Hematopoietic multipotent progenitor cell treated with erythropoietin and hydrocortisone succinate and interleukin-3 and kit ligand, for 15 days (in vitro differentiated cells): ENCODE measurements around the gene SLC16A5.
"Not testable (repeated sequence)": the region's sequence is repeated elsewhere in the genome, so short reads cannot be mapped to it uniquely, and the experiment has no call there.

Experiments used
- DNase-seq: peaks from one replicate; pipeline ENCODE4 v3.0.0-alpha.2; 2015; ENCODE audit warnings: low spot score

The SLC16A5 gene

GRCh38 chr17:75110234-75110937, 22.6 kb downstream of the SLC16A5 start:
- DNase-seq, result peak; percentile 34

DNA sequence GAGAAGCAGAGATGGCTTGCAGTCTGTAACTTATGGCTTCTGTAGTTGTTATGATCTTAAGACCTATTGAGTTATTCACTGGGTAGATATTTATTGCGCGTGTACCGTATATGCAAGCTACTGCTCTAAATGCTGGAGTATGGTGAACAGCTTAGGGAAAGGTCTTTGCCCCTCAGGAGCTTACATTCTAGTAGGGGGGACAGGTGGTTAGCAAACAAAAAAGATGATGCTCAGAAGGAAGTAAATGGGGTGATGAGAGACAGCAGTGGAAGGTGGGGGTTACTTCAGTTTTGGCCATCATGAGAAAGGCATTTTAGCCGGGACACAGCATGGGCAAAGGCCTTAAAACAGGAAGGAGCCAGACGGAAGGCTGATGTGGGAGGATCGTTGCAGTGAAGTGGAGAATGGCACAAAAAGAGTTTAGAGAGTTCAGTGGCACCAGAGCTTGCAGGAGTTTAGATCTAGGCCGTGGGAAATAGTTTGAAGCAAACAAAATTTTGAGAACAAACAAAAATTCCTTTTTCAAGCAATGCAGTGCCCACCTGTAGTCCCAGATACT, 24.1 kb downstream of the SLC16A5 start:
- no peak for DNase-seq

DNA sequence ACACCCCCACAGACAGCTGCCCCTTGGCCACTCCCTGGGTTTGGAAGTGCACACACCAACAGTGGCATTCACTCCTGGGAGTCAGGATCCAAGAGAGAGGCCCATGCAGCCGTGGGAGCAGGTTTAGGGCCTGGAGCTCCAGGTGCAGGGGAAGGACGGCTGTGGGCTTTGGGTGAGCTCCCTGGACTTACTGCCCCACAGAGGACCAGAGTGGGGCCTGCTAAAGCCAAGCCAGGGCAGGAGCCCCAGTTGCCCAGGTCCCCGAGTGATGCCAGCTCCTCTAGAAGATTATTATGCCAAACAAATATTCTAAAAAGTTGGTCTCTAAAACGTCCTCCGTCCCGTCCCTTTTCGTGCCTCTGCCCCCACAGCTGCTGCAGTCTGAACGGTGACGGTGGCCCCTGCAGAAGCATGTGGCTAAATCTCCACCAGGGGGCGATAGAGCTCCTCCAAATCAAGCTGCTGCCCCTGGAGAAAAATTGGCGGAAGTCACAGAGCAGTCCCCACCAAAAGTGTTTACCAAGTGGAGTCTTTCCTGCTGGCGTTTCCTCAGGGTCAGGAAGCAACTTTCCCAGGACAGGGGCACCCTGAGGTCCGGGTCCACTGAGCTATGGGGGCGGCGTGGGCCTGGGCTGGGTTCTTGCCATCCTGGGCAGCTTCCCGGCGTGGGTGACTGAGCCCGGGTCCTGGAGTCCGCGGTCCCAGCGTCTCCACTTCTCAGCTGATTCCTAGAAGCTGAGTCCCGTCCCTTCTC, 26.2 kb downstream of the SLC16A5 start:
- DNase-seq, result peak; percentile 94

DNA sequence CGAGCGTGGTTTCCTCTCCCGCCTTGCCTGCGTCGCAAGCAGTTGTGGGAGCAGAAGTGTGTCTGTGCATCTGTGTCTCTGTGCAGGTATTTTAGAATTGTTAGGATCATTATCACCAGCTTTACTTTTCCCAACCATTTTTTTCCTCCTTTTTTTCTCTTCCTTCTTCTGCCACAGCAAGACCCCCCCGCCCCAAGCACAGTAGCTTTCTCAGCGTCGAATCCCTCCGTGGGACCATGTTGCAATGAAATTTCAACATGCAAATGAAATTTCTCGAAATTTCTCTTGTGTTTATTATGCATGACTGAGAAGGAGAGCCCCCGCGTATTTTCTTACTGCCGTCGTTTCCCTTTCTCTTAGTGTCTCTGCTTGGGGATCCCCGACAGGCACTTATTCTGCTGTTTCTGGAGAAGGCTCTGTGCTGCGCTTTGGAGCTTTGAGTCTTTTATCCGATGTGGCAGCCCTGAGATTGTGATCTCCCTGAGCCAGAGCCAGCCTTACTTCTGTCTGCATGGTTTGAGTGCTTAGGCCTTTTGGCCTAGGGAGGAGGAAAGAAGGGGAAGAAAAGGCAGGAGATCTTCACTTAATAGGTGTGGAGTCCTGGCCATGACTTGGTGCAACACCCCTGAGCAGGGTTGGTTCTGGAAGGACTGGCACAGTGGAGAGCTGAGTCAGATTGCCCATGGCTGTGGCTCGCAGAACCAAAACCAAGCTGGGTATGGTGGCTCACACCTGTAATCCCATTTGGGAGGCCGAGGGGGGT, 27.0 kb downstream of the SLC16A5 start:
- peak; percentile 59 for DNase-seq

- DNase-seq, result peak; percentile 75
These were observed 27.8 kb downstream of the SLC16A5 start for GRCh38 chr17:75115555-75115954.

GRCh38 chr17:75116737-75117136, 29.0 kb downstream of the SLC16A5 start:
- DNase-seq, result no peak

- no peak for DNase-seq
These were observed 30.6 kb downstream of the SLC16A5 start for GRCh38 chr17:75118307-75118706.

- DNase-seq, result peak; percentile 98
These were observed 36.5 kb downstream of the SLC16A5 start for GRCh38 chr17:75124041-75124818.

GRCh38 chr17:75124819-75125162, 37.0 kb downstream of the SLC16A5 start:
- DNase-seq, result no peak

- no peak for DNase-seq
These were observed 38.2 kb downstream of the SLC16A5 start for GRCh38 chr17:75125984-75126383.

DNA sequence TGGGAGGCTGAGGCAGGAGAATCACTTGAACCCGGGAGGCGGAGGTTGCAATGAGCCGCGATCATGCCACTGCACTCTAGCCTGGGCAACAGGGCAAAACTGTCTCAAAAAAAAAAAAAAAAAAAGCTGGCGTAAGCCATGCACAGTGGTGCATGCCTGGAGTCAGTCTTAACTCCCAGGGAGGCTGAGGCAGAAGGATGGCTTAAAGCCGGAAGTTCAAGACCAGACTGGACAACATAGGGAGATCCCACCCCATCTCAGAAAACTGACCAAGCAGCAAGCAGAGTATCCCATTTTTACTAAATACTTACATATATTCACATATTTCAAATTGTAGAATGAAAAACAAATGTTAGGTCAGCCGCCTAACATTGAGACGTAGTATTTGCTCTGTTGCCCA, 39.2 kb downstream of the SLC16A5 start:
- no peak for DNase-seq

DNA sequence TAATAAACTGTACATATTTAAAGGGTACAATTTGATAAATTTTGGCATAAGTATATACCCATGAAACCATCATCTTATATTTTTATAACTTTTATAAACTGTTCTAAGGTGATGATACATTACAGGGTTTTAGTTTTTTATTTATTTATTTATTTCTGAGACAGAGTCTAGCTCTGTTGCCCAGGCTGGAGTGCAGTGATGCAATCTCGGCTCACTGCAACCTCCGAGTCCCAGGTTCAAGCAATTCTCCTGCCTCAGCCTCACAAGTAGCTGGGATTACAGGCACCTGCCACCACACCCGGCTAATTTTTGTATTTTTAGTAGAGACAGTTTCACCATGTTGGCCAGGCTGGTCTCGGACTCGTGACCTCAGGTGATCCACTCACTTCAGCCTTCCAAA, 40.2 kb downstream of the SLC16A5 start:
- DNase-seq, result not testable (repeated sequence)

DNA sequence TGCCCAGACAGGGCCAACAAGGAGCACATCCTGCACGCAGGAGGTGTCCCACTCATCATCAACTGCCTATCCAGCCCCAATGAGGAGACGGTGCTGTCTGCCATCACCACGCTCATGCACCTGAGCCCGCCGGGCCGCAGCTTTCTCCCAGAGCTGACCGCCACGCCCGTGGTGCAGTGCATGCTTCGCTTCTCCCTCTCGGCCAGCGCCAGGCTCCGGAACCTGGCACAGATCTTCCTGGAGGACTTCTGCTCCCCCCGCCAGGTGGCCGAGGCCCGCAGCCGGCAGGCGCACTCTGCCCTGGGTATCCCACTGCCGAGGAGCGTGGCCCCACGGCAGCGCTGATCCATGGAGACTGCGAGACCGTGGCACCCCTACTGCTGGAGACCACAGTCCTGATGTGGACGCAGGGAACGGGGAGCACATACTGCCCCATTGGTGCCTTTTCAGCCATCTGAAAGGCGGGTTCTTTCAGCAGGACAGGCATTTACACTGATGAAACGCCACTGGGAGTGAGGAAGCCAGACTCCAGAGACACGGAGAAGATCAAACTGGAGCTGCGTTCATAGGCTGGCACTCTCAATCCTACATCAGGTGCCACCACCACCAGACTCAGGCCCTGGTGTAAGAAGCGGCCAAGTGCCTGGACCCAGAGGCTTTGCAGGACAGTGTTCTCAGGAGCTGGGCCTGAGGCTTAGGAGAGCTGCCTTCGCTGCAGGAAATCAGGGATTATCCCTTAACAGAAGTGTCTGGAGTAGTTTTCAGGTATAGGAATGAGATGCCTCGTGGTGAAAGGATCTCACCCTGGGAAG, 41.1 kb downstream of the SLC16A5 start:
- DNase-seq, result no peak

GRCh38 chr17:75129576-75129975, 41.8 kb downstream of the SLC16A5 start:
- no peak for DNase-seq

DNA sequence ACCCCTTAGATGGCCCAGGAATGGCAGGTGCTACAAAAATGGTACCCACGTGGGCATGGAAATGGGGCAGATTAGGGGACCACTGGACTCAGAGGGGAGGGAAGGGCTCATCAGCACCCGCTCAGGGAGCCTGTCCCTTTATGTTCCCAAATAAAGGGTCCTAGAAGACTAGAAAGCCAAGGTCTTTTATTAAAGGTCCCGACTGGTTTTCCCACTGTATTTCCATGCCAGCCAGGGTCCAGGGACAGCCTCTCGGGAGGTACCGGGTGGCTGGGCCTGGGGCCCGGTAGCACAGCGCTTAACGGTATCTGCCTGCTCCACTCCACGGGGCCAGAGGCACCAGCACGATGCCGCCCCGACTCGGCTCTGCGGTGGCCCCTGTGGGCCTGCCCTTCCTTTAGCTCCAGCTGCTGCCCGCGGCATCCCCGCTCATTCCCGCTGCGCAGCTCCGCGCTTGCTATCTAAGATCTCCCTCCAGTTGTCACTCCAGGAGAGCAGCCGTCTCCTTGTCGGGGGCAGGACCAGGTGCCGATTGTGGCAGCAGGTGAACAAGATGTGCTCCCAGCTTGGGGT, 42.4 kb downstream of the SLC16A5 start:
- no peak for DNase-seq

DNA sequence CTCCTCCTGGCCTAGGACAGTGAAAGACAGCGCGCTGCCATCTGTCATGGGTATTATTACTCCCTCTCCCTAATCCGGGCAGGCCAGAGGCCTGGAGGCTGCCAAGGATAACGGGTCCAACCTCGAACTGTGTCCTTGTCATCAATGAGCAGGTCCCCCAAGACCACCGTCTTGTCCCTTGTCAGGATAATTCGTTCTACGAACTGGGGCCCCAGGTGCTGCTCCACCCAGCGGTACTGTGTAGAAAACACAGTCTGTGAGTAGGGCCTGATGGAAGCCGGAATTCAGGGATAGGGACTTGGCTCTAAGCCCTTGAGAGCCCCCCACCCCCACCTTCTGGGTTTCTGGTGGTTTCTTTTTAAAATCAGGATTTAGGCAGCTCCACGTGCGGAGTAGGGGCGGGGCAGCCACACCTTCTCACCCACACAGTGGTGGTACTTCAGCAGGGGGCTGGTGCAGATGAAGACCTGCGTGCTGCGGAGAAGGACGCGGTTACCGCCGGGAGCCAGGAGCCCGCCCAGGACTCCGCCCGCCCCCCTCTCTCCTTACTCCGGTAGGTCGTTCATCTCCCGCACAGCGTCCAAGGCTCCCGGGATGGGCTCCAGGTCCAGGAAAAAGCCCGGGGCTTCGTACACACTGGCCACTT, 43.0 kb downstream of the SLC16A5 start:
- peak; percentile 66 for DNase-seq

DNA sequence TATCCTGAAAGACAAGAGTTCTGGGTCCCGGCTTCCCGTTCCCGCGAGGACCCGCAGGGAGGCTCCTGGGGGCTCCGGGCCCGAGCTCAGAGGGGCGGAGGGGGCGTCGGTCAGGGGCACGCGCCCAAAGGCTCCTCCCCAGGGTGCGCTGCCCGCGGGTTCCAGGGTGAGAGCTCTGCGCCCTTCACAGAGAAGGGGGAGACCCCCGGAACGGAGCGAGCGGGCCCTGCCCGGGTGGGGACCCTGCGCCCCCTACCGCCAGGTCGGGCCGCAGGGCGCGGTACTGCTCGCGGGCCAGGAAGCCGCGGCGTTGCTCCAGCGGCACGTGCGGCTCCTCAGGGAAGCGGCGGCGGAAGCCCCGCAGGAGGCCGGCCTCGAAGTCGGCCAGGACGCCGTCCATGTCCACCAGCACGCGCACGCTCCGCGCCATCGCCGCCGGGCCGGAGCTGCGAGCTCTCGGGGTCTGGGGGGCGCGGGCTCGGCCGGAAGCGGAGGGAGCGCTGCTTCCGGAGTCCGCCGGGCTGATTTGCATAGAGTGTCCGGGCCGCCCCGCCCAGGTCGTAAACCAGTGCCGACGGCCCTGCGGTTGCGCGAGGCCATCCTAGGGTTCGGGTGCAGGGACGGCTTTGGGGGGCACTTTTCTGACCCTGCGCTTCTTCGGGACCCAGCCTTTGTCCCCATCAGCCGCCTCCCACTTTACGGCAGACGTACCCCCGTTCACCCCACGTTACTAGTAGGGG, 43.7 kb downstream of the SLC16A5 start, which contains the start of gene NT5C:
Gene NT5C, minus strand, starts transcription at position 465 of the 740 bp plus-strand sequence. Its CDS starts 35 bp downstream, at position 430.
- peak; percentile 77 for DNase-seq

- DNase-seq, result not testable (repeated sequence)
These were observed 44.6 kb downstream of the SLC16A5 start for GRCh38 chr17:75132018-75133000.
